ENCODE data around the gene ADCY5. TPM values are rescaled to one million over a fixed set of nuclear protein-coding genes. Genes with fewer than 3 reads are reported as not detected.

Gene ADCY5
- total RNA-seq, 1 donor from 2014 or later = not detected

- no peak for TF ChIP-seq CTCF (IDR thresholded peaks at IDR 0.05; ENCODE audit: insufficient read depth, low read length, severe bottlenecking)
- no peaks in the 10 kb centered on the region for H3K36me3 ChIP-seq (ENCODE audit: control insufficient read depth, insufficient read depth, low read length)
- FAIRE-seq (no peak), DNase-seq (ENCODE audit: low read depth) (no peak)
- no peaks in the 10 kb centered on the region for H3K27me3 ChIP-seq (ENCODE audit: control insufficient read depth, insufficient read depth, low read length)
- no peak overlapping the region for H3K4me3 ChIP-seq (ENCODE audit: low read depth, low read length)
Observed at GRCh38 chr3:123469323-123469995, 20.6 kb upstream of the ADCY5 start.

GRCh38 chr3:123467046-123467445 is 18.2 kb upstream of the ADCY5 start:
- FAIRE-seq (no peak), DNase-seq (ENCODE audit: low read depth) (no peak)
- peaks cover 3% of the 10 kb centered on the region for H3K27me3 ChIP-seq (ENCODE audit: control insufficient read depth, insufficient read depth, low read length)
- no peak overlapping the region for H3K4me3 ChIP-seq (ENCODE audit: low read depth, low read length)
- H3K36me3 ChIP-seq (ENCODE audit: control insufficient read depth, insufficient read depth, low read length) = no peaks in the 10 kb centered on the region
- no peak for TF ChIP-seq CTCF (IDR thresholded peaks at IDR 0.05; ENCODE audit: insufficient read depth, low read length, severe bottlenecking)

- DNase-seq (ENCODE audit: low read depth) = no peak
- no peak for FAIRE-seq
- Histone ChIP-seq H3K4me3 (ENCODE audit: low read depth, low read length) (no peak overlapping the region), H3K36me3 (ENCODE audit: control insufficient read depth, insufficient read depth, low read length) (no peaks in the 10 kb centered on the region), H3K27me3 (ENCODE audit: control insufficient read depth, insufficient read depth, low read length) (peaks cover 5% of the 10 kb centered on the region)
- TF ChIP-seq CTCF (IDR thresholded peaks at IDR 0.05; ENCODE audit: insufficient read depth, low read length, severe bottlenecking) = no peak
Observed at GRCh38 chr3:123464211-123464610, 15.3 kb upstream of the ADCY5 start.

GRCh38 chr3:123459862-123460261 is 11.0 kb upstream of the ADCY5 start:
- no peak overlapping the region for H3K4me3 ChIP-seq (ENCODE audit: low read depth, low read length)
- TF ChIP-seq CTCF (IDR thresholded peaks at IDR 0.05; ENCODE audit: insufficient read depth, low read length, severe bottlenecking) = no peak
- no peaks in the 10 kb centered on the region for H3K36me3 ChIP-seq (ENCODE audit: control insufficient read depth, insufficient read depth, low read length)
- DNase-seq (ENCODE audit: low read depth) (no peak), FAIRE-seq (no peak)
- H3K27me3 ChIP-seq (ENCODE audit: control insufficient read depth, insufficient read depth, low read length) = peaks cover 5% of the 10 kb centered on the region

- DNase-seq (ENCODE audit: low read depth) = no peak
- Histone ChIP-seq H3K36me3 (ENCODE audit: control insufficient read depth, insufficient read depth, low read length) (no peaks in the 10 kb centered on the region), H3K4me3 (ENCODE audit: low read depth, low read length) (no peak overlapping the region), H3K27me3 (ENCODE audit: control insufficient read depth, insufficient read depth, low read length) (peaks cover 2% of the 10 kb centered on the region)
- FAIRE-seq = peak; percentile 36
- no peak for TF ChIP-seq CTCF (IDR thresholded peaks at IDR 0.05; ENCODE audit: insufficient read depth, low read length, severe bottlenecking)
Observed at GRCh38 chr3:123458255-123458654, 9.4 kb upstream of the ADCY5 start.

GRCh38 chr3:123457841-123458240 is 9.0 kb upstream of the ADCY5 start:
- DNase-seq (ENCODE audit: low read depth) (no peak), FAIRE-seq (no peak)
- peaks cover 2% of the 10 kb centered on the region for H3K27me3 ChIP-seq (ENCODE audit: control insufficient read depth, insufficient read depth, low read length)
- H3K36me3 ChIP-seq (ENCODE audit: control insufficient read depth, insufficient read depth, low read length) = no peaks in the 10 kb centered on the region
- H3K4me3 ChIP-seq (ENCODE audit: low read depth, low read length) = no peak overlapping the region
- TF ChIP-seq CTCF (IDR thresholded peaks at IDR 0.05; ENCODE audit: insufficient read depth, low read length, severe bottlenecking) = no peak

Data from bronchial epithelial cell (primary cell).